ENCODE results near the gene CLEC2D. TPM values are rescaled to one million over a fixed set of nuclear protein-coding genes. Genes with fewer than 3 reads are reported as not detected.
"Not testable (repeated sequence)": the region's sequence is repeated elsewhere in the genome, so short reads cannot be mapped to it uniquely, and the experiment has no call there.

The CLEC2D gene
- total RNA-seq, 2 experiments from 2014 or later, result 56.9 to 146 TPM

DNA sequence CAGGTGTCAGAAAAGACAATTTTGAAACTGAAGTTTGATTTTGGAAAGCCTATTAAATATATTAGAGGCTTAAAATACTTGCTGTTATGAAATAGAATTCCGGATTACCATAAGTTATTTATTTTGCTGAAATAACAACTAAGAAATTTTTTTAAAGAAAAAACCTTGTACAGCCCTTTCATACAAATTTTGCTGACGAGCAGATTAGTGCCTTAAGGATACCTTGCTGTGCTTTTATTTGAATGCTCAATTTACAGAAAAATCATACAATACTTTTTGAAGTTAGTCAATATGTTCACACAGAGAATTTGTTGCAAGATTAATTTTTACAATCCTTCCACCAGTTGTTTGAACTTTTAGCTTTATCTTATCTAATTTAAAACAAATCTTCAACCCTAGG lies 29.5 kb upstream of the CLEC2D start:
- POLR2A ChIA-PET, result interaction anchor here (0.5 to 2.9 kb wide), 4 partner anchors 8 to 90 kb away, joined by 3 to 11 read pairs (median 4); partner anchors contain the start of gene CLEC2D
- CTCF ChIA-PET (ENCODE audit: unreplicated experiment), result no interaction called here
- Histone ChIP-seq H3K27ac (ENCODE audit: low read depth, low read length, poor library complexity, severe bottlenecking) (no peak overlapping the region), H3K4me2 (ENCODE audit: low read length) (no peak overlapping the region), H3K79me2 (ENCODE audit: insufficient read depth, low read depth, low read length) (no peaks in the 10 kb centered on the region), H2AFZ (ENCODE audit: low read length) (no peak overlapping the region), H4K20me1 (ENCODE audit: insufficient read depth, low read length) (no peaks in the 10 kb centered on the region), H3K4me3 (ENCODE audit: low read depth, low read length, poor library complexity, severe bottlenecking) (no peak overlapping the region), H3K36me3 (ENCODE audit: insufficient read depth, low read length) (peaks cover 44% of the 10 kb centered on the region), H3K9me2 (ENCODE audit: insufficient read depth, low read length) (no peaks in the 10 kb centered on the region), H3K9me3 (ENCODE audit: low read length) (peaks cover 31% of the 10 kb centered on the region), H3K4me1 (ENCODE audit: insufficient read depth, low read length, poor library complexity, severe bottlenecking) (peaks cover 17% of the 10 kb centered on the region)
- intact Hi-C loops (cut with micrococcal nuclease; ENCODE audit: unreplicated experiment), result no loop called here
- TF ChIP-seq EZH2phosphoT487 (IDR thresholded peaks at IDR 0.05; ENCODE audit: borderline replicate concordance, low read depth, low read length) (no peak), CTCF (conservative IDR thresholded peaks at IDR 0.05; ENCODE audit: low read length) (no peak)
- BruUV-seq (replicated peaks), result no TSS peak
- DNase-seq (ENCODE audit: low spot score), result no peak

DNA sequence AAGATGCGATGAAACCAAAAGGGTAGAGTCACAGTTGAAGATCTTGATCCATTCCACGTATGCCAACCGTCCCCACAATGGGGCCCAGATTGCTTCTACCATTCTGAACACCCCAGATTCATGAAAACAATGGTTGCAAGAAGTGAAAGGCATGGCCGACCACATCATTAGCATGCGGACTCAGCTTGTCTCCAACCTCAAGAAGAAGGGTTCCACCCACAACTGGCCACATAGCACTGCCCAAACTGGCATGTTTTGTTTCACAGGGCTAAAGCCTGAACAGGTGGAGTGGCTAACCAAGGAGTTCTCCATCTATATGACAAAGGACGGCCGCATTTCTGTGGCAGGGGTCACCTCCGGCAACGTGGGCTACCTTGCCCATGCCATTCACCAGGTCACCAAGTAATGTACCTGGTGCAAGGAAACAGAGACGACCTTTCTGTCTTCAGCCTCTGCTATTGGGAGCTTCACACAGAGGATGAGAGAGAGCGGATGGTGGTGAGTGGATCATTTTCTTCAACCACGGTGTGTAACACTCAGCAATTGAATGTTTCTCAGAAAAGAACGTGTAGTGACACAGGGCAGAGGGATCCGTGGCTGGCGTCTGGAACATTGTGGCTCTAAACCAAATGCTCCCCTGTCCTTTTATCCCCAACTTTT lies 26.8 kb upstream of the CLEC2D start:
- TF ChIP-seq EZH2phosphoT487 (IDR thresholded peaks at IDR 0.05; ENCODE audit: borderline replicate concordance, low read depth, low read length), result no peak
- no peak for TF ChIP-seq CTCF (conservative IDR thresholded peaks at IDR 0.05; ENCODE audit: low read length)
- Histone ChIP-seq H3K4me3 (ENCODE audit: low read depth, low read length, poor library complexity, severe bottlenecking) (no peak overlapping the region), H3K9me3 (ENCODE audit: low read length) (peaks cover 43% of the 10 kb centered on the region), H4K20me1 (ENCODE audit: insufficient read depth, low read length) (no peaks in the 10 kb centered on the region), H3K36me3 (ENCODE audit: insufficient read depth, low read length) (peaks cover 39% of the 10 kb centered on the region), H3K79me2 (ENCODE audit: insufficient read depth, low read depth, low read length) (no peaks in the 10 kb centered on the region; the same call in 1 of the 2 replicates), H2AFZ (ENCODE audit: low read length) (no peak overlapping the region), H3K9me2 (ENCODE audit: insufficient read depth, low read length) (no peaks in the 10 kb centered on the region), H3K27ac (ENCODE audit: low read depth, low read length, poor library complexity, severe bottlenecking) (no peak overlapping the region), H3K4me1 (ENCODE audit: insufficient read depth, low read length, poor library complexity, severe bottlenecking) (peaks cover 25% of the 10 kb centered on the region), H3K4me2 (ENCODE audit: low read length) (no peak overlapping the region)
- POLR2A ChIA-PET, result no interaction called here
- CTCF ChIA-PET (ENCODE audit: unreplicated experiment), result no interaction called here
- BruUV-seq (replicated peaks), result no TSS peak
- intact Hi-C loops (cut with micrococcal nuclease; ENCODE audit: unreplicated experiment), result no loop called here
- DNase-seq (ENCODE audit: low spot score), result no peak

GRCh38 chr12:9643266-9643660 lies 26.2 kb upstream of the CLEC2D start:
- Histone ChIP-seq H3K9me2 (ENCODE audit: insufficient read depth, low read length) (no peaks in the 10 kb centered on the region), H3K79me2 (ENCODE audit: insufficient read depth, low read depth, low read length) (no peaks in the 10 kb centered on the region; the same call in 1 of the 2 replicates), H3K9me3 (ENCODE audit: low read length) (peaks cover 43% of the 10 kb centered on the region), H2AFZ (ENCODE audit: low read length) (no peak overlapping the region), H3K4me1 (ENCODE audit: insufficient read depth, low read length, poor library complexity, severe bottlenecking) (peaks cover 25% of the 10 kb centered on the region), H3K36me3 (ENCODE audit: insufficient read depth, low read length) (peaks cover 37% of the 10 kb centered on the region), H3K4me3 (ENCODE audit: low read depth, low read length, poor library complexity, severe bottlenecking) (no peak overlapping the region), H3K27ac (ENCODE audit: low read depth, low read length, poor library complexity, severe bottlenecking) (no peak overlapping the region), H3K4me2 (ENCODE audit: low read length) (no peak overlapping the region), H4K20me1 (ENCODE audit: insufficient read depth, low read length) (no peaks in the 10 kb centered on the region)
- TF ChIP-seq CTCF (conservative IDR thresholded peaks at IDR 0.05; ENCODE audit: low read length) (no peak), EZH2phosphoT487 (IDR thresholded peaks at IDR 0.05; ENCODE audit: borderline replicate concordance, low read depth, low read length) (no peak)
- POLR2A ChIA-PET, result no interaction called here
- no TSS peak for BruUV-seq (replicated peaks)
- intact Hi-C loops (cut with micrococcal nuclease; ENCODE audit: unreplicated experiment), result no loop called here
- CTCF ChIA-PET (ENCODE audit: unreplicated experiment), result no interaction called here
- DNase-seq (ENCODE audit: low spot score), result no peak

DNA sequence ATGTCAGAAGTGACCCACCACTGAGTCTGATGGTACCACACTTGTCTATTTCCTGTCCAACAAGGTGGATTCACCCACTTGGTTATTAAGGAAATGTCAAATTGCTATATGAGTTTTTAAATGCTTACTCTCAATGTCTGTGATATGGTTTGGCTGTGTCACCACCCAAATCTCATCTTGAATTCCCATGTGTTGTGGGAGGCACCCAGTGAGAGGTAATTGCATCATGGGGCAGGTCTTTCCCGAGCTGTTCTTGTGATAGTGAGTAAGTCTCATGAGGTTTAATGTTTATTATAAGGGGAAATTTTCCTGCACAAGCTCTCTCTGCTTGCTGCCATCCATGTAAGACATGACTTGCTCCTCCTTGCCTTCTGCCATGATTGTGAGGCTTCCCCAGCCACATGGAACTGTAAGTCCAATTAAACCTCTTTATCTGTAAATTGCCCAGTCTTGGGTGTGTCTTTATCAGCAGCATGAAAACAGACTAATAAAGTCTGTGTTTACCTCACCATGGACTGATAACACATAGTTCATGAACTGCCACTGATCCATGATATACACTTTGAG lies 24.4 kb upstream of the CLEC2D start:
- CTCF ChIA-PET (ENCODE audit: unreplicated experiment); H3K4me3 ChIP-seq (ENCODE audit: low read depth, low read length, poor library complexity, severe bottlenecking); intact Hi-C loops (cut with micrococcal nuclease; ENCODE audit: unreplicated experiment); H2AFZ ChIP-seq (ENCODE audit: low read length); H3K9me2 ChIP-seq (ENCODE audit: insufficient read depth, low read length); DNase-seq (ENCODE audit: low spot score); POLR2A ChIA-PET; H3K27ac ChIP-seq (ENCODE audit: low read depth, low read length, poor library complexity, severe bottlenecking); H4K20me1 ChIP-seq (ENCODE audit: insufficient read depth, low read length); H3K4me2 ChIP-seq (ENCODE audit: low read length); BruUV-seq (replicated peaks): not testable (repeated sequence)
- H3K4me1 ChIP-seq (ENCODE audit: insufficient read depth, low read length, poor library complexity, severe bottlenecking), result peaks cover 21% of the 10 kb centered on the region
- peaks cover 34% of the 10 kb centered on the region for H3K9me3 ChIP-seq (ENCODE audit: low read length)
- peaks cover 18% of the 10 kb centered on the region; the same call in 1 of the 2 replicates for H3K79me2 ChIP-seq (ENCODE audit: insufficient read depth, low read depth, low read length)
- H3K36me3 ChIP-seq (ENCODE audit: insufficient read depth, low read length), result peaks cover 34% of the 10 kb centered on the region

Data from OCI-LY7 (cell line).